Medulla oblongata (tissue), 1 donor: Measurements from ENCODE around the gene MOV10L1.
A peak's percentile ranks its signal among the peaks of the same experiment; 100 is the strongest.
"Not testable (repeated sequence)": the region's sequence is repeated elsewhere in the genome, so short reads cannot be mapped to it uniquely, and the experiment has no call there.

Experiments used
- DNase-seq: peaks from one replicate; pipeline ENCODE4 v3.0.0-alpha.2; 2015; ENCODE audit errors: extremely low spot score

Gene MOV10L1

DNA sequence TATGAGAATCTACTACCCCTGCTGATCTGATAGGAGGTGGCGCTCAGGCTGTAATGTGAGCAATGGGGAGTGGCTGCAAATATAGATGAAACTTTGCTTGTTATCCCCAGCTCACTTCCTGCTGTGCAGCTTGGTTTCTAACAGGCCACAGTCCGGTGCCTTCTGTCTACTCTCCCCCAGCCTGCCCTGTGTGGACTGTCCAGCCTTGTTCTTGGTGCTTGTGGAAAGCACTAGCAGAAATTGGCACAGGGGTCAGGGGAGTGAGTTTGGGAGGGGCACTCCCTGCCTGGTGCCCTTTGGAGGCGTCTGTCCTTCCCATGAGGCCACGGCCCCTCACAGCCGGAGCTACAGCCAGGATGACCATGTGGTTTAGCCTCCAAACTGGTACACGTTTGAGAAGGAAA is 14.3 kb downstream of the MOV10L1 start:
- no peak for DNase-seq

DNA sequence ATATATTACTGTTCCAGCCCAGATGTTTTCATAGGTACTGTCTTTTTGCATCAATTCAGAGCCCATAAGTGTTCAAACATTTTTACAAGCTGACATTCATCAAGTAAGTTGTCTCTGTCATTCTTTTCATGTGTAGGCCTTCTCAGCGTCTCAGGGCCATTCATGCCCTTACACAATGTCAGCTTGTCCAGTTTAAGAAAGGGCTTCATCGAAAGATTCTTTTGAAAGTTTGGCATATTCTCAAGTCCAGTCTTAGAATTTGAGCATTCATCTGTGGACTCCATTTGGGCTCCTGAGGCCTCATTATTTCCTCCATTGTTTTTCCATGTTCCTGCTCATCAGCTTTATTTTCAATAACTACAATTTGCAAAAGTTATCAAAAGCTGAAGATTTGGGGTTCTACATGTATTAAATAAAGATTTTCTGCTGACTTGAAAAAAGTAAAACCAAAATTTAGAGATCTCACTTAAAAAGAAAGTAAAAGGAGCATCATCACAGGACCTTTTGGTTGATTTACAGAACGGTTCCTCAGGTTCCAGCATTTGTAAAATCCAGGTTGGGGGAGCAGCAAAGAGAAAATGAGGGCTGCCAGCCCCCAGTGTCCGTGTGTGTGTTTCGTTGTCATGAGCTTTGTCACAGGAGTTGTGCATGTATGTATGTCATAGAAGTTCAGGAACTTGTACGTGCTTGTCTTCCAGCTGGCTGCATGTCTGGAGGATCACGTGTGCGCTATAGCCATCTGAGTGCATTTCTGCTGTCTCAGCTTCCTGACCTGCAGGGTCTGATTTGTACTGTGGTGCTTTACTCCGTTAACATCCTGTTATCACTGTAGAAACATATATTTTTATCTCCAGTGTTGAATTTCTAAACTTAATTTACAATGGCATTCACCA is 15.6 kb downstream of the MOV10L1 start:
- DNase-seq = peak; percentile 72

DNA sequence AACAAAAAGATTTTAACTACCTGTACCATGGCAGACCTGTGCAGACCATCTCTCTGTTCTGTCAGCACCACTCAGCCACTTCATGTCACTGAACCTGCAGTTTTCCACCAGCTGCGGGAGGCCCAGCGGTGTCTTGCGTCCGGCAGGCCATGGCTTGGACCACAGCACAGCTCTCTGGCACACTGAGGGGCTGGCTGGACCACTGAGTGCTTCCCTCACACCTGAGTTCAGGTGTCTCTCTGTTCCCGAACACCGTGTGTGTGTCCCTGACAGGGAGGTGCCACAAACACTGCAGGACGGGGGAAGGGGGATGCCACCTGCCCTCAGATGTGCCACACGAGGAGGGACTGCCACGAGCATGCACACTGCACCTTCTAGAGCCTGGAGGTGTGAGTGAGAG is 17.7 kb downstream of the MOV10L1 start:
- DNase-seq = no peak

DNA sequence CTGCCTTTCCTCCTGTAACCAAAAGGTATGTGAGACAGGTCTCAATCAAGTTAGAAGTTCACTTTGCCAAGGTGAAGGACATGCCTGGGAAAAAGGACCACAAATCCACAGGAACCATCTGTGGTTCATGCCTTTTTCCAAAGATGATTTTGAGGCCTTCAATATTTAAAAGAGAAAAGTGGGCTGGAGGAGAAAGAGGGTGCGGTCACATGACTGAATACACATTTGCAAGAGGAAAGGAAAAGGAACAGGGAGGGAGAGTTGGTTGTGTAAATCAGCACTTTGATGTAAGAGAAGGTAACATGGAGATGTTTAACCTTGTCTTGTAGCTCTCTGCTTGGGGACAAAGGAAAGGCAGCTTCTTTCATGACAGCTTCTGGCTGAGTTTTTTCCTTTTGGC is 21.2 kb downstream of the MOV10L1 start:
- no peak for DNase-seq

DNA sequence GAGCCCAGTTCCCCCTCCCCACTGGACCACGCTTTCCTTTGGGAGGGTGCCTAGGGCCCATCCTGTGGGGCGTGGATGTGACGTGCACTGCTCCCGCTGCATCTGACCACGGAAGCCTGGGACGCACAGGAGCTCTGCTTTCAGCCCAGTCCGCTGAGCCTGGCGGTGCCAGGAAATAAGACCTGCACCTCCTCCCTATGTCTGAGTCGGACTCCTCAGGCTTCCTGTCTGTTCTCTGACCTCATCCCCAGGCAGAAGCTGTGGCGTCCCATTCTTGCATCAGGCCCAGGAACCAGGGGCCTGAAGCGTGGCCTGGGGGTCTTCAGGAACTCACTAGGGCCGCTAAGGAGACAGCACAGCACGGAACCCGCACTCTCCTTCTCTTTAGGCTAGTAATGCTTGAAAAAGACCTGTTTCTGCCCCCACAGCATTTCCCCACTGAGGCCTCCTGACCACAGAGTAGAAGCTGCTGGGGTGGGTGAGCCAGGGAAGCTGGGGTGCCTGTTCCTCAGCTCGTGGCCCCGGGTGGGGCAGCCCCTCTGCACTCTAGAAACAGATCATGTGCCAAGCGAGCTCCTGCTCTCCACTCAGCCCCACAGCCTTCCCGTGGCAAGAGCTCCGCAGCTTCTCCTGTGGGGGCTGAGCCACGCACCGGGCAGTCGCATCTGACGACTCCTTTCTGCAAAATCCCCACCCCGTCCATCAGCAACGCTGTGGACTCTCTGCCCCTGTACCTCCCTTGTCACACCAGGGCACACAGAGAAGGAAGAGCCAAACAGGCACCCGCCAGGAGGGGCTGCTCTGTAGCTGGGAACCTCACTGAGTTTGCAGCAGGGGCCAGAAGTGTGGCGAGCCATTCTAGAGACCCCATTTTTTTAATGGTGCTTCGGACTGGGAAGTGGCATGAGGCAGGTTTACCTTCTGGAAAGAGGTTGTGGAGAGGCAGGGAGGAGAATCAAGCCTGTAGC is 22.6 kb downstream of the MOV10L1 start:
- DNase-seq = peak; percentile 41

DNA sequence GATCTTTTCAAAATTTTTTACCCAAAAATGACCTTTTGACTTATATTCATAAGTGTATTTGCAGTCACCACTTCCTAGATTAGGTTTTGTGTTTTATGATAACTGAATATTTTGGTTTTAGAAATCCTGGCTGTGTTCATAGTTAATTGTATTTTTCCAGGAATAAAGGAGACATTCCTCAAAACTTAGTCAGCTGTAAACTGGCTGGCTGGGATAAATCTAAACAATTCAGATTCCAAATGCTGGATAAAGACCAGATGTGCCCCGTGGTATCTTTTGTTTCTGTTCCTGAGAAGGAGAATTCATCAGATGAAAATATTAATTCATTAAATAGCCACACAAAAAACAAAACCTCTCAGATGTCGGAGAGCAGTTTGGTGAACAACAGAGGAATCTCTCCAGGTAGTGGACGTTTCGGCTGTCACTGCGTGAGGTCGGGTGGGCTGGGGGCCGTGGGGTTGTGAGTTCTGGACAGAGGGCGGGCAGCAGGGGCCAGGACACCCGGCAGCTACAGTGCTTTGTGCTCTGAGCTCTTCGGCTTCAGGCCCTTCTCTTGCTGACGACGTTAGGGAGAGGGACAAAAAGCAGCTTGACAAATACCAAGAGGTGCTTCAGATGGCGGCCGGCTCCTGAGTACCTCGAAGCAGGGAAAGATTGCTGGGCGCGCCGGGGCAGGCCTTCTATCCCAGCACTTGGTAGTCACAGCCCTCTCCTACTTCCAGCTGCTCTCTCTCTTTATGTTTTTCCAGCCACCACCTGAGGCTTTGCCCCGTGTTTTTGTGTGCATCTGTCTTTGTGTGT is 24.6 kb downstream of the MOV10L1 start:
- DNase-seq = no peak

DNA sequence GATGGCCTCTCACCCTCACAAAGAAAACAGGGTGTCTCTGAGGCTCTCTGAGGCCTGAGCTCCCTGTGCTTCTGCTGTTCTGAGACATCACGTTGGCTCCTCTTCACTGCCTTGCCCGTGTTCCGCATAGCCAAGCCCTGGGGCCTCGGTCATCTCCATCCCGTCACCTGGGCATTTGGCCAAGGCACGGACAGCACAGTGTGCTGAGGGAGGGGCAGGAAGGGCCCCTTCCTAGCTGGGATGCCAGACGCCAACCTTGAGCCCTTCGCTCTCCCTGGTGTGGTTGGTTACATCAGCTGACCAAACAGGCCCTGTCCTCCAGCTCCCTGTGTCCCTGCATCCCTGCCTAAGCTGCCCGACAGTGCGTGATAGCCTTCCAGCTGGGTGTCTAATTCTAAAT is 25.9 kb downstream of the MOV10L1 start:
- no peak for DNase-seq

DNA sequence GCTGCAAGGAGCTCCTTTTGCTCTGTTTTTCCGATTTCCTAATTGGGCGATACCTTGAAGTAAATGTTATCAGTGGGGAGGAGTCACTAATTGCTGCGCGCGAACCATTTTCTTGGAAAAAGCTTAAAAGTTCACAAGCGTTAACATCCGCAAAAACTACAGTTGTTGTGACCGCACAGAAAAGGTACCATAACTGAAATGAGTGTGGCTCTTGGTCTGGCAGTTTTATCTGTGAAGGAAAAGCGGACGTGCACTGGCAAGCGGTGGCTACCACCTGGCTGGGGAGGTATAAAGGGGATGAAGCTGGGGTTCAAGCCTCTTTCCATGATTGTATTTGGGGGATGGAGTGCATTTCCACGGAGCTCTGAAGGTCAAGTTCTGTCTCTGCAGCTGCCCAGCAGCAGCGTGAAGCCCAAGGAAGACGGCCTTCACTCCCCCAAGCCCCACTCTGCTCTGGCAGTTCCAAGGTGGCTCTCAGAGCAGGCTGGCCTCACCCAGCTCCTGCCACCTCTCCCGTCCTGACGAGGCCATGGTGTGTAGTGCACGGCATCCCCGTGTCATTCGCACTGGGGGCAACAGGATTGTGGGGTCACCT is 27.5 kb downstream of the MOV10L1 start:
- no peak for DNase-seq

DNA sequence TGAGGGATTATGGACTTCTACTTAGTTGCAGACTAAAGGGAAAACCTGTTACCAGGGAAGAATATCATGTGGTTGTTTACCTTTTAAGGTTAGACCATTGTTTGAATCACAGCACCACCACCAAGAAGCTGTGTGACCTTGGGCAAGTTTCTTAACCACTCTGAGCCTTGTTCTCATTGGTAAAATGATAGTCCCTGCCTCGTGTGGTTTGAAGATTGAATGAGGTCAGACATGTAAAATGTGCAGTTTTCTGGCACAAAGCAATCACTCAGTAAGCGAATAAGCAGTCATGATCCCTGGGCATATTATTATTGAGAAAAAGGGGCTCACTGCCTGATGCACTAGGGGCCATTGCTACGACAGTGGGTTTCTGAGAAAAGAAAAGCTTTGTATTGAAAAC is 28.3 kb downstream of the MOV10L1 start:
- no peak for DNase-seq

DNA sequence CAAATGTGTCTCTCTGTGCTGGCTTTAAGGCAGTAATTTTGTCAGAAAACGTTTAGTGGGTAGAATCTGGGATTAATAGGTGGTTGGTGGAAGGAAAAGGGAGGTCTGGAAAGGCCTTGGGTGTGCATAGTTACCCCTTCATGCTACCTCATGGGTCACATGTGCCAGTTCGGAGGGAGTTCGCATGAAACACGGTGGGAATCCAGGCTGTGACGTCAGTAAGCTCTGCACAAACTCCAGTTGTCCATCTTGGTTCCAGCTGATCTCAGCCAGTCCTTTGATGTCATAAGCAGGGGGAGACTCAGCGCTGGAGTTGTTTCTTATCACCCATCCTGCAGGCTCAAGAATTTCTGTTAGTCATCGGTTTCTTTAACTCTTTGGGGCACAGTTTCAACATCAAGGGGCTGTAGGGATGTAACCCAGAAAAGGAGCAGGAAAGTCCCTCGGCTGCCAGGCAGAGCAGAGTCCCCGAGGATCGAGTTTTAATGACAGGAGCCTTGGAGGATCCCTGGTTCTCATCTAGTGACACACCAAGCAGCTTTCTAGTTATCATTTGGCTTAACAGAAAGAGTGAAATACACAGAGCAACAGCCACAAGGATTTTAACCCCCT is 28.9 kb downstream of the MOV10L1 start:
- no peak for DNase-seq

DNA sequence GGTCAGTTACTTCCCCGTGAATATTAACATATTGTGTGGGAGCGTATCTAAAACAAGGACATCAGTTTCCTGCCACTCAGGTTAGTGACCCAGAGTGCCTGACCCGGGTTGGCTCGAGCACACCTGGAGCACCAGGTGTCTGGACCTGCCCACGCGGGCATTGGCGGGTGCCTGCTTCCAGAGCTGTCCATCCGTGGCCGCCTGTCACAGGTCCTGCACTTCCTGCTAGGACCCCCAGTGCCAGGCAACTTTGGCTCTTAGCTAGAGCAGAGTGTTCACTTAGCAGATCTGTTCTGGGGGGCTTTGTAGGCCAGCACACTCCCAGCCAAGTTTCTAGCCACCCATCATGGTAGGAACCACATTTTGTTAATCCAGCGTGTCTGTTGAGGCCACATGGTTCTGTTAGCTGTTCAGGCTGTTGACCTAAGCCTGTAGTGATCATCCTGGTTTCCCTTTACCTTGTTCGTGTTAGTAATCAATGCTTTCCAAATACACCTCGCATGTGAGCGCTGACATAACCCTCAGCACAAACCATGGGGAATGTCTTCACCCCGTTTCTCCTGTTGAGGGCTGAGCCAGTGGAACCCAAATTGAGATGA is 29.5 kb downstream of the MOV10L1 start:
- no peak for DNase-seq

DNA sequence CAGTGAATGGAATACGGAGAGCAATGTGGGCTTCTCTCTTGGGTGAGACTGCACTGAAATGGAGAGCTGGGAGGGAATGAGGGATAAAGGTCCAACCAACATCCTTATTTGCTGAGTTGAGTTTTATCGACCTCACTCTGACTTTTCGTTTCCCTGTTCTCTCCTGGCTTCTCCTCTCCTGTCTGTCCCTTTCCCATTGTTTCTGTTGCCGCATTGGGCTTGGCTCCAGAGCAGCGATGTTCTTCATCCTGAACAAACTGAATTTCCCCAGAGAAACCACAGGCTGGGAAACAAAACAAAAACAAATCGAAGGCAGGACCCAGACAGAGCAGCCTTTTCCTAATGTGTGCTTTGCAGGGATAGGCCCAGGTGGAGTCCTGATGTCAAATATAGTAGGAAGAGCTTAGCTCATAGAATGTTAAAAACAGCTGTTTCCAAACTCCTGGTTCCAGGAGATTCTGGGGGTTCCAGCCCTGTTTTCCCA is 30.0 kb downstream of the MOV10L1 start:
- peak; percentile 9 for DNase-seq

DNA sequence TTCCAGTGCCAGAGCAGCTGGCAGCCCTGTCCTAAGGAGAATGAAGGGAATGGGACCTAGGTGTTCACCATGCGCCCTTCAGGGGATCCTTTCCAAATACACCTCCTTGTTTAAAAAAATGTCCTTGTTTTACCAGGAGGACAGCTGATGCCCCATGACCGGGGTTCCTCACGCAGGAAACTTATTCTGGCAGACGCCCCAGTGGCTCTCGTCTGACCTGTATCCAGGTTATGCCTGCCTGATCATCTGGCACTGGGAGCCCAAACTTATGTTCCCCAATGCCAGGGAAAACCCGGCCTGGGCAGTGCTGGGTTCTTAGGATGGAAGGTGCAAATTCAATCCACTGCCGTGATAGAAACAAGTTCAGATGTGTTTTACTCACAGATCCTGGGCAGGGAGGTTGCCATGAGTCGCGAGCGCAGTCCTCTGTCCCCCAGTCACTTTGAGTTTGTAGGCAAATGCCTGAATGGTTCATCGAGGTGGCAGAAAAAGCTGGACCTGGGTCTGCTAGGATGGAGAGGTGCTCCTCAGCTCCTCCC is 31.5 kb downstream of the MOV10L1 start:
- no peak for DNase-seq

DNA sequence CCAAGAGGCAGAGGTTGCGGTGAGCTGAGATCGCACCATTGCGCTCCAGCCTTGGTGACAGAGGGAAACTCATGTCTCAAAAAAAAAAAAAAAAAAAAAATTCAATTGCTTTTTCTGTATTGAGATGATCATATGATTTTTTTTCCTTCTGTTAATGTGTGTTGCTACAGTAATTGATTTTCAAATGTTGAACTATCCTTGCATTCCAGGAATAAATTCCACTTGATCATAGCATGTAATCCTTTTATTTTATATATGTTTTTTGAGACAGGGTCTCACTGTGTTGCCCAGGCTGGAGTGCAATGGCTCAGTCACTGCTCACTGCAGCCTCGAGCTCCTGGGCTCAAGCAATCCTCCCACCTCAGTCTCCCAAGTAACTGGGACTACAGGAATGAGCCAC is 33.3 kb downstream of the MOV10L1 start:
- DNase-seq = no peak

DNA sequence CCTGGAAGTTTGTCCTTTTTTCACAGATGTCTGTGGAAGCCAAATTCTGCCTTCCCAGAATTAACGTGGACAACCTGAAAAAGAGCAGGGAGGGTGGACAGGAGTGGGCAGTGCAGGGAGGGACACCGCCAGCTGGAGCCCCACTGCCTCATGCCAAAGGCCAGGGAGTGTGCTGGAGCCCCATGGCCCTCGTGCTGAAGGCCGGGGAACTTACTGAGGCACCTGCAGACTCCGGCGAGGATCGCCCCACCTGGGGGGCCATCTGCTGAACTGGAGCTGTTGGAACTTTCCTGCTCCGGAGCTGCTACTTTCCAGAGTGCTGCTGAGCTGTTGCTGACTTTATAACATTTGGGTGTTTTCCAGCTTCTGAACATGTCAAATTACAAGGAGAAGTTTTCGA is 35.2 kb downstream of the MOV10L1 start:
- no peak for DNase-seq

DNA sequence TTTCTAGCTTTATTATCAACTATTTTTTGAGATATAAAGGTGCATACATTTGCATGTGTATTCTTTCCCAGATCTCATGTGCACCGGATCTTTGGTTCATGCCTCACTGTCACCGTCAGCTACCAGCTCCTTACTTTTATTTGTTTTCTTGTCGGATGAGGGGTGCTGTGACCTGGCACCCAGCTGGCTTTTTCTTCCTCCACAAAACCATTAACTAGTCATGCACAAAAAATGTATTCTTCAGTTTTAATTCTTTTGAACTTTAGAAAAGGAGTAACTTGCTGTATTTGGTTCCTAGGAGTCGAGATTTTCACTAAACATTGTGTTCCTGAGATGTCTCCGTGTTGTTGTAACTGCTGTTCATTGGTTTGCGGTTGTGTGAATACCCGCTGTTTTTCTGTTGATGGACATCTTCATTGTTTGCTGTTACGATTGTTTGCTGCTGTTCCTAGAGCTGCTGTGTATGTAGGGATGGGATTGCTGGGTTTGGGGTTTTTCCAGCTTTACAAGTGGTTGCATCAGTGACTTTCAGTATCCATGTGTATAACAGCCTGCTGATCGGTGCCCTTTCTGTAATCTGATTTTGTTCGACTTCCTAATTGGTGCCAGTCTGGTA is 39.4 kb downstream of the MOV10L1 start:
- DNase-seq = no peak

DNA sequence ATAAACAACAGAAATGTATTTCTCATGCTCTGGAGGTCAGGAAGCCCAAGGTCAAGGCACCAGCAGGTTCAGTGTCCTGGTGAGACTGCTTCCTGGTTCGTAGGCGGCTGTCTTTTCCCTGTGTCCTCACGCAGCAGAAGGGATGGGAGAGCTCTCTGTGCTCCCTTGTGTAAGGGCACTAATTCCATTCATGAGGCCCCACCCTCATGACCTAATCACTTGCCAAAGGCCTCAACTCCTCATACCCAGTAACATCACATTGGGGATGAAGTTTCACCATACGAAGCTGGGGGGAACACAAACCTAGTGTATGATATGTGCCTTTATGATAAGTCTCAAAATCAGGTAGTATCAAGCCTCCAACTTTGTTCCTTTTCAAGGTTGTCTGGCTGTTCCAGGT is 42.1 kb downstream of the MOV10L1 start:
- DNase-seq = no peak

DNA sequence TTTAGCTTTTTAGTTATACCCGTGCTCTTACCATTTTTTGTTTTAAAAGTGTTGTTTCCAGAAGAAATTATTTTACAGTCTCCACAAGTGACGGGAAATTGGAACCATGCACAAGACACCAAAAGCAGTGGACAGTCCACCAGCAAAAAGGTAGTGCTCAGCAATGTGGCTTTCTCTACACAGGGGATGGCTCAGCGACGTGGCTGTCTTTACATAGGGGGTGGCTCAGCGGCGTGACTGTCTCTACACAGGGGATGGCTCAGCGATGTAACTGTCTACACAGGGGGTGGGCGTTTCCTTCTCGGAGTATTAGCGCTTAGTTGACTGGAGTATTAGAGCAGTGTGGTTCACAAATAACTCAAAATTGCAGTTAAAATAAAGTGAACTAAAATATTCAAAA is 44.7 kb downstream of the MOV10L1 start:
- no peak for DNase-seq

DNA sequence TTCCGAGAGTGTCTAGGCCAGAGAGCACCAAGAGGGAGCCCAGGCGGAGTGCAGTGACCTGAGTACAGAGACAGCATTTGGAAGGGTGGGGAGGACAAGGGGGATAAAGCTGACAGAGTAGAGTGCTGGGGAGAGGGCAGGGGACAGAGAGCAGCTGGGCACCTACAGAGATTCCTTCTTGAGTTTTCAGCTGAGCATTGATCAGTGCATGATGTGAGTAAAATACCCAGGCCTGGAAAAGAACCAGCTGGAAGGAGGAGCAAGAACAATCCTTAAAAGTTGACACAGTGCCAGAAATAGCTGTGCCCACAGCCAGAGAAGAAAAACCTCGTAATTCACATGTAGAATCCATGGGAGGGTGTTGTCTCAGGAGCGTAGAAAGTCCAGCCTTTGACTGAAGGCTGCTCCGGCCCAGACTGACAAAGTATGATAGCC is 46.8 kb downstream of the MOV10L1 start:
- DNase-seq = no peak

DNA sequence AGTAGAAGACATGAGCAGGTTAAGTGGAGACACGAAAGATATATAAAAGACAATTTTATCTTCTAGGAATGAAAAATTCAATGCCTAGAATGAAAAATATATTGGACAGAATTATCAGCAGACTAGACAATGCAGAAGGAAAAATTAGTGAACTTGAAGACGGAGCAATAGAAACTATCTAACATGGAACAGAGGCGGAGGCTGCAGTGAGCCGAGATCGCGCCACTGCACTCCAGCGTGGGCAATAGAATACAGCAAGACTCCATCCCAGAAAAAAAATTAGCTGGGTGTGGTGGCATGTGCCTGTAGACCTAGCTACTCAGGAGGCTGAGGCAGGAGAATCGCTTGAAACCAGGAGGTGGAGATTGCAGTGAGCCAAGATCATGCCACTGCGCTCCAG is 47.5 kb downstream of the MOV10L1 start:
- DNase-seq = not testable (repeated sequence)
